GM12891 (cell line): ENCODE data around the gene CCDC54.

Source experiments
- POLR2A ChIP-seq: IDR thresholded peaks from 2 replicates; pipeline ENCODE4 v1.6.1; 2011; ENCODE audit warnings: low read depth, low read length, control low read depth
- TAF1 ChIP-seq: IDR thresholded peaks from 2 replicates; pipeline ENCODE4 v1.6.1; 2011; ENCODE audit warnings: low read depth, low read length, control low read depth

DNA sequence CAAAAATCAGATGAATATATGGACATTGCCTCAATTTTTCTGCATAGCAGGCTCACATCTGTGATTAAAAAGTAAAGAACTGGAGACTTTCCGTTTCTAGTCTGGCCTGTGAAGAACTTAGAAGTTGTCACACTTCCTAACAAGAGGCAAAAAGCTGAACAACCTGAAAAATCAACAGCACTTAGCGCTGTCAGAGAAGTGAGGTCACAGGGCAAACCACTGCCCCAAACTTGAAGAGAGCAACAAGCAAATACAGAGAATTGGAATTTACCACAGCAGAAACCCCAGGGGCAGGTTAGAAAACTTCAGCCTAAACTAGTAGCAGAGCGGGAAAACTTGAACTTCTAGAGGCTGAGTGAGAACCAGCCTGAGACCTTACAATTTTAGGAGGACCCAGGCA lies 38.9 kb downstream of the CCDC54 start:
- no peak for TF ChIP-seq TAF1
- no peak for TF ChIP-seq POLR2A
